ENCODE data around the gene PGRMC1.

DNA sequence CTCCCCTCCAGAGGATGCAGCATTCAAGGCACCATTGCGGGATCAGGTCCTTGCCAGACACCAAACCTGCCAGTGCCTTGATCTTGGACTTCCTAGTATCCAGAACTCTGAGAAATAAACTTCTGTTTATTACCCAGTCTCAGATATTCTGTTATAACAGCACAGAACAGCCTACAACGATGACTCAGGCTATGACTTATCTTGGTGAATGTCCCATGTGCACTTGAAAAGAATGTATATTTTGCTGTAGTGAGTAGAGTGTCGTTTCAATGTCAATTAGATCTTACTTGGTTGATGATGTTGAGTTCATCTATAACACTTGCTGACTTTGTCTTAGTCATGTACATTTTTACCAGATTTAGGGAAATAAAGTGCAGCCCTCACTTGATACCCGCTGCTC lies 34.5 kb upstream of the PGRMC1 start:
- TF ChIP-seq CTCF (conservative IDR thresholded peaks at IDR 0.05 in 1 of 2, IDR thresholded peaks at IDR 0.05 in 1 of 2; ENCODE audit: low read depth in 1 of 2, low read length in 2 of 2) (no peak), EZH2 (IDR thresholded peaks at IDR 0.05; ENCODE audit: low read length, missing control alignments) (no peak)
